IMR-90 (cell line): Measurements from ENCODE around the gene YIPF3. TPM values are rescaled to one million over a fixed set of nuclear protein-coding genes. Genes with fewer than 3 reads are reported as not detected.

Source experiments
- ATAC-seq: fragments of 200-7000 bp; cut with Tn5 transposase; 2 replicates; pipeline ENCODE4 v1.9.1; 2020; ENCODE audit warnings: low read depth, mild to moderate bottlenecking, moderate library complexity
- BruUV-seq: library from RNA; stranded (reverse); fragments of 400-500 nt; replicated peaks from 2 replicates; lab custom pipeline; 2021; lab: Mats Ljungman, UMichigan
- CTCF ChIA-PET: fragments of 300-600 bp; formaldehyde crosslinking; extraction: SDS; loops from one replicate; lab custom pipeline; 2021; ENCODE audit warnings: antibody characterized with exemption; lab: Yijun Ruan, JAX
- POLR2A ChIA-PET: fragments of 300-600 bp; sonication (Branson Sonifier 250); formaldehyde crosslinking; loops from one replicate; lab custom pipeline; 2022; ENCODE audit warnings: antibody characterized with exemption; ENCODE audit not compliant: unreplicated experiment; lab: Charles Lee
- DNase-seq: peaks from one replicate; pipeline ENCODE4 v3.0.0; 2013
- H2AFZ ChIP-seq: replicated peaks from 2 replicates; pipeline ENCODE3; 2013; ENCODE audit warnings: low read length, mild to moderate bottlenecking; ENCODE audit not compliant: poor library complexity
- H2AK5ac ChIP-seq: 2 replicates; pipeline ENCODE4 v1.6.1; 2013; ENCODE audit warnings: low read depth, low read length, inconsistent platforms
- H2AK9ac ChIP-seq: replicated peaks from 2 replicates; pipeline ENCODE3; 2013; ENCODE audit warnings: mild to moderate bottlenecking, low read depth, low read length, moderate library complexity; ENCODE audit not compliant: poor library complexity
- H2BK120ac ChIP-seq: 2 replicates; pipeline ENCODE4 v1.6.1; 2013; ENCODE audit warnings: low read depth, low read length, inconsistent platforms
- H2BK15ac ChIP-seq: 3 replicates; pipeline ENCODE4 v1.6.1; 2013; ENCODE audit warnings: low read depth, low read length, inconsistent platforms
- H2BK20ac ChIP-seq: 2 replicates; pipeline ENCODE4 v1.6.1; 2013; ENCODE audit warnings: low read depth, mild to moderate bottlenecking, inconsistent platforms, low read length, moderate library complexity
- H2BK5ac ChIP-seq: 2 replicates; pipeline ENCODE4 v1.6.1; 2013; ENCODE audit warnings: mild to moderate bottlenecking, low read depth, low read length, inconsistent platforms; ENCODE audit not compliant: poor library complexity, severe bottlenecking
- H3K14ac ChIP-seq: replicated peaks from 2 replicates; pipeline ENCODE4 v1.6.1; 2013; ENCODE audit warnings: low read depth, low read length, inconsistent platforms
- H3K18ac ChIP-seq: 2 replicates; pipeline ENCODE4 v1.6.1; 2013; ENCODE audit warnings: low read depth, low read length, control low read depth
- H3K23ac ChIP-seq: 2 replicates; pipeline ENCODE4 v1.6.1; 2013; ENCODE audit warnings: low read depth, low read length, inconsistent platforms
- H3K27ac ChIP-seq: 2 replicates; pipeline ENCODE4 v1.5.1; 2013; ENCODE audit warnings: mild to moderate bottlenecking, control low read depth, low read length; ENCODE audit not compliant: insufficient read depth
- H3K27me3 ChIP-seq: 2 replicates; pipeline ENCODE4 v1.6.1; 2013; ENCODE audit warnings: low read length; ENCODE audit not compliant: control insufficient read depth, insufficient read depth
- H3K36me3 ChIP-seq: 2 replicates; pipeline ENCODE4 v1.6.1; 2013; ENCODE audit warnings: low read length, mixed read lengths; ENCODE audit not compliant: control insufficient read depth, insufficient read depth
- H3K4ac ChIP-seq: 2 replicates; pipeline ENCODE4 v1.6.1; 2013; ENCODE audit warnings: low read depth, low read length, inconsistent platforms
- H3K4me1 ChIP-seq: 2 replicates; pipeline ENCODE4 v1.6.1; 2013; ENCODE audit warnings: low read length, mixed read lengths; ENCODE audit not compliant: control insufficient read depth, insufficient read depth
- H3K4me2 ChIP-seq: 2 replicates; pipeline ENCODE4 v1.6.1; 2013; ENCODE audit warnings: low read depth, mild to moderate bottlenecking, control low read depth, low read length, moderate library complexity
- H3K4me3 ChIP-seq: 2 replicates; pipeline ENCODE4 v1.5.1; 2013; ENCODE audit warnings: low read depth, mild to moderate bottlenecking, control low read depth, low read length, moderate library complexity; ENCODE audit not compliant: insufficient read depth
- H3K56ac ChIP-seq: 2 replicates; pipeline ENCODE4 v1.6.1; 2013; ENCODE audit warnings: low read length, inconsistent platforms; ENCODE audit not compliant: insufficient read depth; ENCODE audit errors: extremely low read depth
- H3K79me1 ChIP-seq, 2 experiments: 2 replicates each; pipeline ENCODE4 v1.6.1; 2013; ENCODE audit warnings: low read length in 2 of 2, inconsistent platforms in 1 of 2, low read depth in 1 of 2
- H3K9ac ChIP-seq: 2 replicates; pipeline ENCODE4 v1.6.1; 2013; ENCODE audit warnings: low read depth, low read length, control low read depth
- H3K9me1 ChIP-seq: 2 replicates; pipeline ENCODE4 v1.6.1; 2013; ENCODE audit warnings: low read length, inconsistent platforms; ENCODE audit not compliant: insufficient read depth
- H3K9me3 ChIP-seq: 2 replicates; pipeline ENCODE4 v1.6.1; 2013; ENCODE audit warnings: low read length; ENCODE audit not compliant: control insufficient read depth, insufficient read depth
- H4K20me1 ChIP-seq: 2 replicates; pipeline ENCODE4 v1.6.1; 2013; ENCODE audit warnings: low read length, inconsistent platforms; ENCODE audit not compliant: insufficient read depth
- H4K5ac ChIP-seq: 2 replicates; pipeline ENCODE4 v1.6.1; 2013; ENCODE audit warnings: mild to moderate bottlenecking, low read depth, low read length, control low read depth
- H4K8ac ChIP-seq, 2 experiments: 2 replicates each; pipeline ENCODE4 v1.6.1; 2013; ENCODE audit warnings: low read depth in 2 of 2, low read length in 2 of 2, control low read depth in 1 of 2, inconsistent platforms in 1 of 2
- H4K91ac ChIP-seq: 2 replicates; pipeline ENCODE4 v1.6.1; 2013; ENCODE audit warnings: low read depth, low read length, inconsistent platforms; ENCODE audit not compliant: insufficient read depth
- MAFK ChIP-seq: IDR thresholded peaks from 2 replicates; pipeline ENCODE4 v1.6.1; 2012; ENCODE audit warnings: low read depth, low read length, improper control_type of control experiment
- MAZ ChIP-seq: IDR thresholded peaks from 2 replicates; pipeline ENCODE4 v1.6.1; 2012; ENCODE audit warnings: low read depth, mild to moderate bottlenecking, low read length, improper control_type of control experiment, moderate library complexity, borderline replicate concordance
- NFE2L2 ChIP-seq: fragments of 150-350 bp; IDR thresholded peaks from 2 replicates; pipeline ENCODE4 v1.6.1; 2016; ENCODE audit warnings: low read depth, mild to moderate bottlenecking, low read length
- POLR2A ChIP-seq: IDR thresholded peaks from 2 replicates; pipeline ENCODE4 v1.6.1; 2012; ENCODE audit warnings: mild to moderate bottlenecking, low read depth, low read length
- RAD21 ChIP-seq: IDR thresholded peaks from 2 replicates; pipeline ENCODE4 v1.6.1; 2012; ENCODE audit warnings: low read length, improper control_type of control experiment
- RCOR1 ChIP-seq: IDR thresholded peaks from 2 replicates; pipeline ENCODE4 v1.6.1; 2012; ENCODE audit warnings: mild to moderate bottlenecking, low read length, improper control_type of control experiment; ENCODE audit not compliant: insufficient replicate concordance
- WGBS, 2 experiments: methylation state at CpG; one replicate each; pipeline versions ENCODE4 v1.1.5 to v1.1.7; 2013; ENCODE audit warnings: missing lambda C conversion rate in 2 of 2; ENCODE audit not compliant: insufficient read length in 1 of 2; ENCODE audit errors: extremely low coverage in 2 of 2; 5-methylcytosine and 5-hydroxymethylcytosine counted together
- dilution Hi-C: fragments of 300-500 bp; cut with HindIII; formaldehyde crosslinking; loops from one replicate; pipeline ENCODE4 v1.14.3; 2018; ENCODE audit warnings: low sequenced_read_pairs; ENCODE audit not compliant: unreplicated experiment
- in situ Hi-C: fragments of 300-500 bp; cut with MboI; formaldehyde crosslinking; loops from 3 replicates; pipeline ENCODE4 v1.14.3; 2019; ENCODE audit warnings: low sequenced_read_pairs, inconsistent platforms, mixed read lengths
- intact Hi-C: fragments of 100-400 bp; cut with micrococcal nuclease; formaldehyde crosslinking; loops from 2 replicates; pipeline ENCODE4 v1.10.0; 2022
- polyA plus RNA-seq, 3 experiments: library from polyadenylated mRNA; depleted of rRNA; stranded (reverse); fragments of >200 nt; gene quantifications; 2 replicates each; pipeline ENCODE4 v1.2.3, GENCODE V29; 2012; ENCODE audit warnings: low replicate concordance in 1 of 3
- total RNA-seq: library from RNA; depleted of rRNA; stranded (reverse); fragments of >200 nt; gene quantifications from 2 replicates; pipeline ENCODE4 v1.2.3, GENCODE V29; 2012

YIPF3 gene
- total and polyA plus RNA-seq, 2 of the 4 experiments (the other 2 are of a cell fraction), result 114 to 193 TPM

- Histone ChIP-seq H3K18ac (no peak overlapping the region), H3K4me2 (no peak overlapping the region), H2AK9ac (no peak overlapping the region), H3K4me1 (no peaks in the 10 kb centered on the region), H2AFZ (no peak overlapping the region), H4K8ac (no peak overlapping the region), H3K27ac (no peak overlapping the region), H3K9ac (no peak overlapping the region), H3K23ac (no peak overlapping the region), H2BK5ac (no peak overlapping the region), H3K4me3 (no peak overlapping the region), H3K56ac (no peak overlapping the region), H4K5ac (no peak overlapping the region), H4K91ac (no peak overlapping the region), H3K27me3 (peaks cover 22% of the 10 kb centered on the region), H2BK15ac (no peak overlapping the region), H2AK5ac (no peak overlapping the region), H3K9me1 (no peaks in the 10 kb centered on the region), H3K79me1 (no peaks in the 10 kb centered on the region), H3K9me3 (no peaks in the 10 kb centered on the region), H2BK20ac (no peak overlapping the region), H3K36me3 (no peaks in the 10 kb centered on the region), H4K20me1 (no peaks in the 10 kb centered on the region), H2BK120ac (no peak overlapping the region), H3K4ac (no peak overlapping the region), H3K14ac (no peak overlapping the region)
- ATAC-seq, result no peak
- DNase-seq, result no peak
- no peak for TF ChIP-seq NFE2L2
- no peak for TF ChIP-seq MAZ
- no peak for TF ChIP-seq RCOR1
- no peak for TF ChIP-seq MAFK
- no peak for TF ChIP-seq POLR2A
- TF ChIP-seq RAD21, result no peak
- in situ Hi-C loops (no loop called here), dilution Hi-C loops (no loop called here), intact Hi-C loops (no loop called here)
- POLR2A ChIA-PET, result no interaction called here
- no CpG with 5 or more reads among the region's 4 CpGs for whole genome bisulfite sequencing, 2 experiments
- CTCF ChIA-PET, result no interaction called here
- no TSS peak for BruUV-seq
These were observed 48.5 kb downstream of the YIPF3 start for GRCh38 chr6:43468240-43468639.
